OCI-LY3 (cell line): ENCODE data around the gene DGLUCY.

Experiments
- H2AFZ ChIP-seq: fragments of 200-600, 300-600 bp; shearing (Covaris generic); 2 replicates; pipeline ENCODE4 v1.6.0; 2014; ENCODE audit warnings: antibody characterized with exemption, low read depth, low read length
- H3K27ac ChIP-seq: fragments of 200-600, 300-600 bp; sonication (generic); 2 replicates; pipeline ENCODE4 v1.5.1; 2014; ENCODE audit warnings: mild to moderate bottlenecking, low read length, moderate library complexity, mixed read lengths
- H3K27me3 ChIP-seq: fragments of 200-600, 300-600 bp; sonication (generic); 2 replicates; pipeline ENCODE4 v1.6.1; 2014; ENCODE audit warnings: low read depth, low read length, mixed read lengths
- H3K36me3 ChIP-seq: fragments of 200-600, 300-600 bp; sonication (generic); replicated peaks from 2 replicates; pipeline ENCODE3; 2014; ENCODE audit warnings: low read depth, low read length, mixed read lengths
- H3K4me1 ChIP-seq: fragments of 300-600, 200-600 bp; sonication (generic); 2 replicates; pipeline ENCODE4 v1.6.1; 2014; ENCODE audit warnings: low read length, mixed read lengths
- H3K4me2 ChIP-seq: fragments of 200-600, 300-600 bp; sonication (generic); 2 replicates; pipeline ENCODE4 v1.6.1; 2014; ENCODE audit warnings: low read length, mixed read lengths
- H3K4me3 ChIP-seq: fragments of 300-600, 200-600 bp; sonication (generic); 2 replicates; pipeline ENCODE4 v1.5.1; 2014; ENCODE audit warnings: antibody characterized with exemption, mild to moderate bottlenecking, low read length, moderate library complexity
- H3K79me2 ChIP-seq: fragments of 300-600, 200-600 bp; shearing (Covaris generic); 2 replicates; pipeline ENCODE4 v1.6.1; 2014; ENCODE audit warnings: mild to moderate bottlenecking, low read length, mixed read lengths
- H3K9ac ChIP-seq: fragments of 300-600, 200-600 bp; shearing (Covaris generic); 2 replicates; pipeline ENCODE4 v1.6.0; 2014; ENCODE audit warnings: mild to moderate bottlenecking, low read length, moderate library complexity
- H3K9me3 ChIP-seq: fragments of 200-600, 300-600 bp; shearing (Covaris generic); 2 replicates; pipeline ENCODE4 v1.6.1; 2014; ENCODE audit warnings: low read length, mixed read lengths; ENCODE audit not compliant: insufficient read depth
- H4K20me1 ChIP-seq: fragments of 200-600, 300-600 bp; sonication (generic); 2 replicates; pipeline ENCODE4 v1.6.1; 2016; ENCODE audit warnings: low read length, mixed read lengths; ENCODE audit not compliant: insufficient read depth
- CTCF ChIP-seq: fragments of 200-600, 300-600 bp; sonication (generic); IDR thresholded peaks from 2 replicates; pipeline ENCODE4 v1.5.1; 2014; ENCODE audit warnings: antibody characterized with exemption, low read length, low read depth
- EZH2phosphoT487 ChIP-seq: fragments of 200-600 bp; shearing (Covaris generic); IDR thresholded peaks from 2 replicates; pipeline ENCODE4 v1.6.1; 2018; ENCODE audit warnings: antibody characterized with exemption, mixed run types, low read depth

The DGLUCY gene

GRCh38 chr14:91185721-91186120, 71.8 kb downstream of the DGLUCY start:
- Histone ChIP-seq H3K79me2 (no peaks in the 10 kb centered on the region), H3K4me3 (no peak overlapping the region), H4K20me1 (no peaks in the 10 kb centered on the region), H3K4me1 (no peaks in the 10 kb centered on the region), H3K9me3 (no peaks in the 10 kb centered on the region), H3K4me2 (no peak overlapping the region), H3K36me3 (peaks cover 28% of the 10 kb centered on the region), H3K27me3 (no peaks in the 10 kb centered on the region), H2AFZ (no peak overlapping the region), H3K9ac (no peak overlapping the region), H3K27ac (no peak overlapping the region)
- TF ChIP-seq EZH2phosphoT487 = no peak
- no peak for TF ChIP-seq CTCF

- no peak overlapping the region for H2AFZ ChIP-seq
- no peak overlapping the region for H3K4me2 ChIP-seq
- H3K27ac ChIP-seq = no peak overlapping the region
- peaks cover 26% of the 10 kb centered on the region for H3K36me3 ChIP-seq
- H3K27me3 ChIP-seq = no peaks in the 10 kb centered on the region
- H4K20me1 ChIP-seq = no peaks in the 10 kb centered on the region
- H3K4me3 ChIP-seq = no peak overlapping the region
- H3K4me1 ChIP-seq = no peaks in the 10 kb centered on the region
- no peak overlapping the region for H3K9ac ChIP-seq
- H3K9me3 ChIP-seq = no peaks in the 10 kb centered on the region
- H3K79me2 ChIP-seq = no peaks in the 10 kb centered on the region
- no peak for TF ChIP-seq EZH2phosphoT487
- no peak for TF ChIP-seq CTCF
Measured at GRCh38 chr14:91186515-91187066, 72.7 kb downstream of the DGLUCY start.

- Histone ChIP-seq H3K27ac (no peak overlapping the region), H3K79me2 (no peaks in the 10 kb centered on the region), H3K4me2 (no peak overlapping the region), H3K9ac (no peak overlapping the region), H2AFZ (no peak overlapping the region), H3K27me3 (no peaks in the 10 kb centered on the region), H3K36me3 (peaks cover 30% of the 10 kb centered on the region), H3K9me3 (no peaks in the 10 kb centered on the region), H3K4me1 (no peaks in the 10 kb centered on the region), H3K4me3 (no peak overlapping the region), H4K20me1 (no peaks in the 10 kb centered on the region)
- TF ChIP-seq EZH2phosphoT487 (no peak), CTCF (no peak)
Measured at GRCh38 chr14:91187271-91187670, 73.4 kb downstream of the DGLUCY start.

- no peak overlapping the region for H2AFZ ChIP-seq
- H4K20me1 ChIP-seq = no peaks in the 10 kb centered on the region
- TF ChIP-seq CTCF = no peak
- H3K4me1 ChIP-seq = no peaks in the 10 kb centered on the region
- no peak overlapping the region for H3K4me3 ChIP-seq
- H3K27ac ChIP-seq = no peak overlapping the region
- H3K36me3 ChIP-seq = peaks cover 22% of the 10 kb centered on the region
- H3K9me3 ChIP-seq = no peaks in the 10 kb centered on the region
- H3K79me2 ChIP-seq = no peaks in the 10 kb centered on the region
- no peak overlapping the region for H3K4me2 ChIP-seq
- H3K27me3 ChIP-seq = no peaks in the 10 kb centered on the region
- H3K9ac ChIP-seq = no peak overlapping the region
Measured at GRCh38 chr14:91190853-91191252, 77.0 kb downstream of the DGLUCY start.
